Measurements from ENCODE around the gene GRIK4.
A peak's percentile ranks its signal among the peaks of the same experiment; 100 is the strongest.

GRIK4 gene

GRCh38 chr11:120792306-120792705 lies 280.8 kb downstream of the GRIK4 start:
- no peaks in the 10 kb centered on the region for H3K4me1 Mint-ChIP-seq (ENCODE audit: low read depth)
- H3K4me3 Mint-ChIP-seq = no peak overlapping the region
- DNase-seq = no peak
- peaks cover 7% of the 10 kb centered on the region for H3K27me3 Mint-ChIP-seq
- H3K36me3 Mint-ChIP-seq (ENCODE audit: low read depth) = no peaks in the 10 kb centered on the region
- no peak overlapping the region for H3K27ac Mint-ChIP-seq
- no peaks in the 10 kb centered on the region for H3K9me3 Mint-ChIP-seq

- H3K9me3 Mint-ChIP-seq = no peaks in the 10 kb centered on the region
- peaks cover 7% of the 10 kb centered on the region for H3K27me3 Mint-ChIP-seq
- no peaks in the 10 kb centered on the region for H3K36me3 Mint-ChIP-seq (ENCODE audit: low read depth)
- DNase-seq = no peak
- H3K4me3 Mint-ChIP-seq = no peak overlapping the region
- no peak overlapping the region for H3K27ac Mint-ChIP-seq
- H3K4me1 Mint-ChIP-seq (ENCODE audit: low read depth) = no peaks in the 10 kb centered on the region
These were observed 281.6 kb downstream of the GRIK4 start for GRCh38 chr11:120793150-120793549.

DNA sequence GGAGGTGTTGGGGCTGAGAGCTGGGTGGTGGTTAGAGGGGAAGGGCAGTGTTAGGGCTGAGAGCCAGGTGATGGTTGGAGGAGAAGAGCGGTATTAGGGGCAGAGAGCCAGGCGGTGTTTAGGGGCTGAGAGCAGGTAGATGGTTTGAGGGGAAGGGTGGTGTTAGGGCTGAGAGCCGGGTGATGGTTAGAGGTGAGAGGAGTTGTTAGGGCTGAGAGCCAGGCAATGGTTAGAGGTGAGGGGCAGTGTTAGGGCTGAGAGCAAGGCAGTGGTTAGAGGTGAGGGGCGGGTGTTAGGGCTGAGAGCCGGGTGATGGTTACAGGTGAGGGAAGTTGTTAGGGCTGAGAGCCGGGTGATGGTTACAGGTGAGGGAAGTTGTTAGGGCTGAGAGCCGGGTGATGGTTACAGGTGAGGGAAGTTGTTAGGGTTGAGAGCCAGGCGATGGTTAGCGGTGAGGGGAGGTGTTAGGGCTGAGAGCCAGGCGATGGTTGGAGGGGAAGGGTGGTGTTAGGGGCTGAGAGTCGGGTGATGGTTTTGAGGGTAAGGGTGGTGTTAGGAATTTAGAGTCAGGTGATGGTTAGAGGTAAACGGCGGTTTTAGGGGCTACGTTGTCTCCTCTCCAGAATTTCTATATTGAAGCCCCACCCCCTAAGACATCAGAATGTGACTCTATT lies 282.4 kb downstream of the GRIK4 start:
- Mint-ChIP-seq H3K36me3 (ENCODE audit: low read depth) (no peaks in the 10 kb centered on the region), H3K9me3 (no peaks in the 10 kb centered on the region), H3K4me1 (ENCODE audit: low read depth) (no peaks in the 10 kb centered on the region), H3K27ac (no peak overlapping the region), H3K27me3 (peaks cover 7% of the 10 kb centered on the region), H3K4me3 (no peak overlapping the region)
- DNase-seq = no peak

DNA sequence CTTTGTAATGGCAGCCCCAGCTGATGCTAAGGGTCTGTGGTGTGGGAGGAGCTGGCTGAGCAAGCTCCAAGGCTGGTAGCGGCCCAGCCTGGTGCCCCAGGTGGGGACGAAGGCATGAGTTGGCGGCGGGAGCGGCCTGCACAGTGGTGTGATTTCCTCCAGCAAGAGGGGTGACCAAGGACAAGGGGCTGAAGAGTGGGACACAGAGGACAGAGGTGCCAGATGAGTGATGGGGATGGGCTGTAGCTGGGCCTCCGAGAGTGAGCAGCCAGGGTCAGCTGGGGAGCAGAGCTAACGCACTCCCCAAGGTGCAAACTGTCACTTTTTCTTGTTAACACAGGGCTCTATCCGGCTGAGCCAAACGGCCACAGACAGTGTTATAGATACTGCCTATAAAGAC lies 283.2 kb downstream of the GRIK4 start:
- no peak for DNase-seq
- Mint-ChIP-seq H3K9me3 (no peaks in the 10 kb centered on the region), H3K27me3 (peaks cover 13% of the 10 kb centered on the region), H3K27ac (no peak overlapping the region), H3K4me3 (no peak overlapping the region), H3K4me1 (ENCODE audit: low read depth) (no peaks in the 10 kb centered on the region), H3K36me3 (ENCODE audit: low read depth) (no peaks in the 10 kb centered on the region)

GRCh38 chr11:120795185-120795584 lies 283.6 kb downstream of the GRIK4 start:
- Mint-ChIP-seq H3K9me3 (no peaks in the 10 kb centered on the region), H3K4me3 (no peak overlapping the region), H3K27me3 (peaks cover 13% of the 10 kb centered on the region), H3K27ac (no peak overlapping the region), H3K36me3 (ENCODE audit: low read depth) (no peaks in the 10 kb centered on the region), H3K4me1 (ENCODE audit: low read depth) (no peaks in the 10 kb centered on the region)
- DNase-seq = no peak

DNA sequence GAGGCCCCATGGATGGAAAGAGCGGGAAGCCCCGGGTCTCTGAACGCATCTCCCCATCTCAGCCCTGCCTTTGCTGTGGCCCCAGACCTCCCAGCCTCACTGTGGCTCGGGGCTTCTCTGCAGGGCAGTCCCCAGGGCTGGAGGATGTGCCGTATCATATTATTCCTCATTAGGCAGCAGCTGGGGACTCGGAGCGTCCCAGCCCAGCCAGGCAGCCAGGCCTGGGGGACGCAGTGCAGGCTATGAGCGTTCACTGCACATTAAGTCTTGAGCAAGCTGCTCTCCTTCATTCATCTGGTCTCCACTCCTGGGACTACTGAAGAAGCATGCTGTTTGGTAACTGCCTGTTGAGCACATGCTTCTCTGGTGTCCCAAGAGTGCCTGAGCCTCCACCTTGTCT lies 285.6 kb downstream of the GRIK4 start:
- no peaks in the 10 kb centered on the region for H3K36me3 Mint-ChIP-seq (ENCODE audit: low read depth)
- no peak overlapping the region for H3K4me3 Mint-ChIP-seq
- no peak for DNase-seq
- no peak overlapping the region for H3K27ac Mint-ChIP-seq
- H3K4me1 Mint-ChIP-seq (ENCODE audit: low read depth) = no peaks in the 10 kb centered on the region
- H3K27me3 Mint-ChIP-seq = peaks cover 25% of the 10 kb centered on the region
- no peaks in the 10 kb centered on the region for H3K9me3 Mint-ChIP-seq

DNA sequence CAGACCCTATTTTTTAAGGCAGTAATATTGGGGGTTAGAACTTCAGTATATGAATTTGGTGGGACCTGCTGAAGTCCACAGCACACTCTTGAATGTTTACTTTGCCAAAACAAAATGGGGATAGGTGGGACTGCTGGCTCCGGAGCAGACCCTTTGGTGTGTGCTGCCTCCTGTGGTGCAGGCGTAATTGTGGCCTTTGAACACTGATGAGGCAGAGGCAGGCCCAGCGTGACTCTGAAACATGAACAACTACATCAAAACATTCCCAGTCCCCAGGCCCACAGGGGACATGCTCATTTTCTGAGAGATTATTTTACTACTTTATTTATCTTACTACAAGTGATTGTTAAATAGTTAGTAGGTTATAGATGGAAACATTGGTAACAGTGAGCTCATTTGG lies 287.3 kb downstream of the GRIK4 start:
- no peak overlapping the region for H3K27ac Mint-ChIP-seq
- peaks cover 39% of the 10 kb centered on the region for H3K27me3 Mint-ChIP-seq
- no peak overlapping the region for H3K4me3 Mint-ChIP-seq
- H3K9me3 Mint-ChIP-seq = no peaks in the 10 kb centered on the region
- H3K4me1 Mint-ChIP-seq (ENCODE audit: low read depth) = no peaks in the 10 kb centered on the region
- no peak for DNase-seq
- no peaks in the 10 kb centered on the region for H3K36me3 Mint-ChIP-seq (ENCODE audit: low read depth)

DNA sequence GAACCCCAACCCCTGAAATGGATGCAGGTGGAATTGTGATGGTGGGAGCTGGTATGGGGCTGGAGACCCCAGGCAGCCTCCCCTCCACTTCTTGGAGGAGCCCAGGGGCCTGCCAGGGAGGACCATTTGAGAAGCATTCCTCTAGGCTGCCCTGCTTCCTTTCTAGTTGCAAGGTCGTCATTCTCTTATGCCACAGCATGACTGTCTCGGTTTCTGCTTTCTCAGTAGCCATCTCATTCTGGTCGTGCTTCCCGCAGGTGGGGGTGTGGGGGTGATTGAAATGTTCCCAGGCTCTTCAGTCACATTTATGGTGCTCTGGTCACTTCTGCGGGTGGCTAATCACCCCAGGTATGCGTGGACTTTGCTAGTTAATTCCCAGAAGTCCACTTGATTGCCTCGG lies 288.7 kb downstream of the GRIK4 start:
- Mint-ChIP-seq H3K27me3 (peaks cover 46% of the 10 kb centered on the region), H3K4me3 (no peak overlapping the region), H3K27ac (no peak overlapping the region), H3K36me3 (ENCODE audit: low read depth) (no peaks in the 10 kb centered on the region), H3K4me1 (ENCODE audit: low read depth) (no peaks in the 10 kb centered on the region), H3K9me3 (no peaks in the 10 kb centered on the region)
- no peak for DNase-seq

GRCh38 chr11:120801801-120802689 lies 290.5 kb downstream of the GRIK4 start:
- peak; percentile 60 for DNase-seq
- no peak overlapping the region for H3K27ac Mint-ChIP-seq
- no peak overlapping the region for H3K4me3 Mint-ChIP-seq
- no peaks in the 10 kb centered on the region for H3K9me3 Mint-ChIP-seq
- H3K4me1 Mint-ChIP-seq (ENCODE audit: low read depth) = no peaks in the 10 kb centered on the region
- peaks cover 53% of the 10 kb centered on the region for H3K27me3 Mint-ChIP-seq
- H3K36me3 Mint-ChIP-seq (ENCODE audit: low read depth) = no peaks in the 10 kb centered on the region

DNA sequence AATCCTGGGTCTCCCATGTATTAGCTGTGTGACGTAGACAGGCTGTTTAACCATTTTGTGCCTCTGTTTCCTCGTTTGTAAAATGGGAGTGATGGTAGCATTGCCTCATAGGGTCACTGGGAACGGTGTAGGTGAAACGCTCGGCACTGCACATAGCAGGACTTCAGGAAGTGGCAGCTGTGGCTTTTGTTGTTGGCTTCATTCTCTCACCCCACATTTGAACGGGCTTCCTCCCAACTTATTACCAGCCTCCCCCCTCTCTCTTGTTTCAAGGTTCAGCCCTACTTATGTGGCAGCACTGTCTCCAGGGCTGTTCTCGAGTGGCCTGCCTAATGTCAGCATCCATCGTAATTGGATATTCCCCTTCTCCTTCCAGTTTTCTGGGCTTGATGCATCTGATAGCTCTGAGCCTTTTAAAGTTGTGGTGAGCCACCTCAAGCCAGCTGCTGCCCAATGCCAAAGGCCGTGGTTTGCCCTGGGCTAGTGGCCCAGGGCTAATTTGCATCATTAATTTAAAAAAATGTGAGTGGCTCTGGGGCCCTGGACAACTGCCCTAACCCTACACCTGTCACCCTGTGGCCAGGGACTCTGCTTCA lies 294.5 kb downstream of the GRIK4 start:
- no peaks in the 10 kb centered on the region for H3K4me1 Mint-ChIP-seq (ENCODE audit: low read depth)

GRCh38 chr11:120807414-120808150 lies 296.0 kb downstream of the GRIK4 start:
- no peaks in the 10 kb centered on the region for H3K9me3 Mint-ChIP-seq
- no peak for DNase-seq
- peaks cover 39% of the 10 kb centered on the region for H3K27me3 Mint-ChIP-seq
- H3K4me3 Mint-ChIP-seq = no peak overlapping the region
- H3K27ac Mint-ChIP-seq = no peak overlapping the region
- no peaks in the 10 kb centered on the region for H3K4me1 Mint-ChIP-seq (ENCODE audit: low read depth)
- H3K36me3 Mint-ChIP-seq (ENCODE audit: low read depth) = no peaks in the 10 kb centered on the region

More for the DNA sequence above, 294.5 kb downstream of the GRIK4 start:
- no peak overlapping the region for H3K4me3 Mint-ChIP-seq
- H3K36me3 Mint-ChIP-seq (ENCODE audit: low read depth) = no peaks in the 10 kb centered on the region
- no peaks in the 10 kb centered on the region for H3K9me3 Mint-ChIP-seq
- no peak for DNase-seq
- H3K27ac Mint-ChIP-seq = no peak overlapping the region
- H3K27me3 Mint-ChIP-seq = peaks cover 52% of the 10 kb centered on the region

DNA sequence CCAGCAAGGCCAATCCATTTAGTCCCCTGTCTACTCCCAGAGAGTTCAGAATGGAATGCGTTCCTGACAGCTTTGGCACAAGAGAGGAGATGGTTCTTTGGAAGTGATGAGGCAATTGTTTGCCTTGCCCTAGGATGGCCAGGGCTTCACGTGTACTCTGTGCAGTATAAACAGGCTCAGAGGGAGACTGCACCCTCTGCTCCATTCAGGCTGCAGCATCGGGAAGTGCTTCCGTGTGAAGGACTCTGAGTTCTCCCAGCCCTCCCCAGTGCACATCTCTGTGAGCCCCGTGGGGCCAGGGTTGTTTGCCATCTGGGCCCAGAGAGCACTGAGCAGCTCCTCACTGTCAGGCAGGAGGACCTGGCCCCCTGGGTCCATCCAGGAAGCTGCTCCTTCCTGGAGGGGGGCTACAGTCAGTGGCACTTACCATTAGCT lies 297.1 kb downstream of the GRIK4 start:
- H3K27me3 Mint-ChIP-seq = peaks cover 30% of the 10 kb centered on the region
- H3K4me3 Mint-ChIP-seq = no peak overlapping the region
- H3K4me1 Mint-ChIP-seq (ENCODE audit: low read depth) = no peaks in the 10 kb centered on the region
- no peak overlapping the region for H3K27ac Mint-ChIP-seq
- DNase-seq = no peak
- no peaks in the 10 kb centered on the region for H3K9me3 Mint-ChIP-seq
- no peaks in the 10 kb centered on the region for H3K36me3 Mint-ChIP-seq (ENCODE audit: low read depth)

DNA sequence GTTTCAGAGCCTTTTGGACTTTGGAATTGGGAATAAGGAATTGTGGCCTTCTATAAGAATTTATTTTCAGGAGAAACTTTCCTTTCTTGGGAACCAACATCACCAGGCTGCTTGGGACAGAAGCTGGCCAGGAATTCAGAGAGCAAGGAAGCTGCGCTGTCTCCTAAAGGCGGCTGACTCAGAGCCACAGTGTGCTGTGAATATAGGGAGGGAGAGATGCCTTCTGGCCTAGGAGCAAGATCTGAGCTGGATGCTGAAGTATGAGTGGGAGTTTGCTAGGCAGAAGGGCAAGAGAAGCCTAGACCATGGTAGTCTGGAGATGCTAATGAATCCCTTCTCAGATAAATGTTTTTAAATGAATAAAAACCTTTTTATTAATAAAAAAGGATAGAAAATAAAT lies 298.7 kb downstream of the GRIK4 start:
- H3K4me1 Mint-ChIP-seq (ENCODE audit: low read depth) = no peaks in the 10 kb centered on the region
- H3K4me3 Mint-ChIP-seq = no peak overlapping the region
- no peaks in the 10 kb centered on the region for H3K9me3 Mint-ChIP-seq
- H3K36me3 Mint-ChIP-seq (ENCODE audit: low read depth) = no peaks in the 10 kb centered on the region
- H3K27me3 Mint-ChIP-seq = peaks cover 25% of the 10 kb centered on the region
- no peak overlapping the region for H3K27ac Mint-ChIP-seq
- no peak for DNase-seq

DNA sequence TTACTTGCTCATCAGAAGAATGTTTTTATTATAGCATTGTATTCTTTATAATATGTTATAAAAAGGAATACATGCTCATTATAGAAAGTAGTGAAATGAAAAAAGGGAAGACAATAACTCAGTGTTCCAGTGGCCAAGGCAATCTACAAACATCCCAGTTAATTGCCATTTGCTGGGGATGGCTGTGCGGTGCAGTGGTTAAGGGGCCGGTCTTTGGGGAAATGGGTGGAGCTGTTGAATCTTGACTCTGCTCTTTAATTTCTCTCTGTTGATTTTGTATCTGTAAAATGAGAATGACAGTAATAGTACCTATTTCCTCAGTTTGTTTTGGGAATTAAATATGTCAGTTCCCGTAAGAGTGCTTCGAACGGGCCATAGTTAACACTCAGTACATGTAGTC lies 299.7 kb downstream of the GRIK4 start:
- Mint-ChIP-seq H3K27ac (no peak overlapping the region), H3K27me3 (peaks cover 19% of the 10 kb centered on the region)

More for the DNA sequence above, 299.7 kb downstream of the GRIK4 start:
- no peaks in the 10 kb centered on the region for H3K36me3 Mint-ChIP-seq (ENCODE audit: low read depth)
- no peak for DNase-seq
- H3K9me3 Mint-ChIP-seq = no peaks in the 10 kb centered on the region
- H3K4me1 Mint-ChIP-seq (ENCODE audit: low read depth) = no peaks in the 10 kb centered on the region
- H3K4me3 Mint-ChIP-seq = no peak overlapping the region
